ENCODE data around the gene SGMS1. TPM values are rescaled to one million over a fixed set of nuclear protein-coding genes. Genes with fewer than 3 reads are reported as not detected.

The SGMS1 gene
- total RNA-seq, 4 donors from 2014 or later = 107 to 234 (median 134) TPM

DNA sequence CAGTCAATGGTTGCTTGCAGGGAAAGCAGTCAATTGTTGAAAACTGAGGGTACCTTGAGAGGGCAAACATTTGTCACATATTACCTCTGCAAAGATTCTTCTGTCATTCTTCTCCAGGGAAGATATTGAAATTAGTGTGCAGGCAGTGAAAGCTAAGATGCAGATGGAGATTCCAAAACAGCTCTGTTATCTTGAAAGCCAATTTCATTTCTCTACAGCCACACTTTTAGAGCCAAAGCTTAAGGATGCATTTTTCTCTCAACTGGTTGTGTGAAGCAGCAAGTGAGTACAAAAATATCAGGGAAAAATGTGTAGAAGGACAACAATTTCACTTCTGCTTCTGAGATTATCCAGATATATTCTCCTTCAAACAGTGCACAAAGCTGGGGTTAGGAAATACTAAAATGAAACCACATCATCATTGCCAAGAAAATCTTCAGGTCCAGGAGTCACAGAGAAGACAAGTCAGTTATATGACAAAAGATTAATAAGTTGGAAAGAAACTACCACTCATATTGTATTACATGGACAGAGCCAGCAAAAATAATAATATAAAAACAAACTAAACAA, 16.3 kb downstream of the SGMS1 start:
- peak overlapping the region in 2 of 4 donors; percentile 38 to 44 for H3K27ac ChIP-seq
- H3K36me3 ChIP-seq = no peaks in the 10 kb centered on the region
- H3K4me3 ChIP-seq = no peak overlapping the region
- no peaks in the 10 kb centered on the region for H3K27me3 ChIP-seq
- no peak for DNase-seq (ENCODE audit: low spot score in 2 of 2)
- peaks cover 0 to 87% (median 41%) of the 10 kb centered on the region in 4 donors for H3K4me1 ChIP-seq
- no peaks in the 10 kb centered on the region for H3K9me3 ChIP-seq
- TF ChIP-seq, protein P1, sequence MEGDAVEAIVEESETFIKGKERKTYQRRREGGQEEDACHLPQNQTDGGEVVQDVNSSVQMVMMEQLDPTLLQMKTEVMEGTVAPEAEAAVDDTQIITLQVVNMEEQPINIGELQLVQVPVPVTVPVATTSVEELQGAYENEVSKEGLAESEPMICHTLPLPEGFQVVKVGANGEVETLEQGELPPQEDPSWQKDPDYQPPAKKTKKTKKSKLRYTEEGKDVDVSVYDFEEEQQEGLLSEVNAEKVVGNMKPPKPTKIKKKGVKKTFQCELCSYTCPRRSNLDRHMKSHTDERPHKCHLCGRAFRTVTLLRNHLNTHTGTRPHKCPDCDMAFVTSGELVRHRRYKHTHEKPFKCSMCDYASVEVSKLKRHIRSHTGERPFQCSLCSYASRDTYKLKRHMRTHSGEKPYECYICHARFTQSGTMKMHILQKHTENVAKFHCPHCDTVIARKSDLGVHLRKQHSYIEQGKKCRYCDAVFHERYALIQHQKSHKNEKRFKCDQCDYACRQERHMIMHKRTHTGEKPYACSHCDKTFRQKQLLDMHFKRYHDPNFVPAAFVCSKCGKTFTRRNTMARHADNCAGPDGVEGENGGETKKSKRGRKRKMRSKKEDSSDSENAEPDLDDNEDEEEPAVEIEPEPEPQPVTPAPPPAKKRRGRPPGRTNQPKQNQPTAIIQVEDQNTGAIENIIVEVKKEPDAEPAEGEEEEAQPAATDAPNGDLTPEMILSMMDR (IDR thresholded peaks at IDR 0.05) = no peak

DNA sequence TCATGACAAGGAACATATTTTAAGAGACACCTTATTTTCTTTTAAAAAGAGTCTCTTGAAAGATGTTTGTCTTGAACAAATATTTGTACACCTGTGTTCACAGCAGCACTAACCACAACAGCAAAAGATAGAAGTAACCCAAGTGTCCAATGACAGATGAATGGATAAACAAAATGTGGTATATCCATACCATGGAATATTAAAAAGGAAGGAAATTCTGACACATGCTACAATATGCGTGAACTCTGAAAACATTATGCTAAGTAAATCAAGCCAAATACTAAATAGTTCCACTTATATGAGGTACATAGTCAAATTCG, 17.8 kb downstream of the SGMS1 start:
- H3K4me1 ChIP-seq = peaks cover 0 to 83% (median 44%) of the 10 kb centered on the region in 4 donors
- H3K27ac ChIP-seq = no peak overlapping the region
- H3K27me3 ChIP-seq = no peaks in the 10 kb centered on the region
- DNase-seq (ENCODE audit: low spot score in 2 of 2) = no peak
- H3K4me3 ChIP-seq = no peak overlapping the region
- 60 to 70% methylated on average over 2 of the region's 2 CpGs for WGBS, 2 donors
- H3K36me3 ChIP-seq = no peaks in the 10 kb centered on the region
- TF ChIP-seq, protein P1 (IDR thresholded peaks at IDR 0.05) = no peak
- TF ChIP-seq EP300 (IDR thresholded peaks at IDR 0.05) = no peak
- TF ChIP-seq POLR2A (IDR thresholded peaks at IDR 0.05) = no peak
- H3K9me3 ChIP-seq = no peaks in the 10 kb centered on the region

DNA sequence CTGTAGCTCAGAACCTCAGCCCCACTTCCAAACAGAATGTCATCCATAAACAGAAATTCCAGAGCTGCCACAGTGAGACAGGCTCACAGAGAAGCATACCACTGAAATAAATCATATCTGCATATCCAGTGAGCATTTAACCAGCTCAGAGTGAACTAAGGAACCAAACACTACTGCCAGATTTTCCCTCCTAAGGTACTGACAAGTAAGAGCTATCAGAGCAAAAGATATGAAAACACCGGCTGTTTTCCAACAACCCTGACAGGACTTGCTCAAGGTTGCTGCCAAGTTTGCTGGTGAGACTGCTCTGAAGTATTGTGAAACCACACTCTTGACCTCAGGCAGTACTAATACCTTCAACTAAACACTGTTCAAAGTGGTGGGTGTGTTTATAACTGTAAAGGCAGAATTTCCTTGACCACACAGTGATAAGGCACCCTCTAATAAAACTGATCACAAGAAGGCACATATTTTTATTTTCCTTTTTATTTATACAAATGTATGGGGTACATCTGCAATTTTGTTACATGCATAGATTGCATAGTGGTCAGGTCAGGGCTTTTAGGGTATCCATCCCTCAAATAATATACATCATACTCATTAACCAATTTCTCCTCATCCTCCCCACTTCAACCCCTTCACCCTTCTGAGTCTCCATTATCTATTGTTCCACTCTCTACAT, 18.3 kb downstream of the SGMS1 start:
- DNase-seq (ENCODE audit: low spot score in 2 of 2) = peak in 1 of 2 donors; percentile 56
- WGBS, 2 donors = 6 to 16% methylated on average over 1 of the region's 1 CpG
- TF ChIP-seq, protein P1 (IDR thresholded peaks at IDR 0.05) = no peak
- peak in 1 of 2 donors; percentile 63 for TF ChIP-seq EP300 (IDR thresholded peaks at IDR 0.05)
- H3K4me3 ChIP-seq = no peak overlapping the region
- H3K4me1 ChIP-seq = peaks cover 0 to 83% (median 44%) of the 10 kb centered on the region in 4 donors
- no peaks in the 10 kb centered on the region for H3K36me3 ChIP-seq
- H3K9me3 ChIP-seq = no peaks in the 10 kb centered on the region
- H3K27ac ChIP-seq = peak overlapping the region in 2 of 4 donors; percentile 58 to 71
- no peaks in the 10 kb centered on the region for H3K27me3 ChIP-seq

DNA sequence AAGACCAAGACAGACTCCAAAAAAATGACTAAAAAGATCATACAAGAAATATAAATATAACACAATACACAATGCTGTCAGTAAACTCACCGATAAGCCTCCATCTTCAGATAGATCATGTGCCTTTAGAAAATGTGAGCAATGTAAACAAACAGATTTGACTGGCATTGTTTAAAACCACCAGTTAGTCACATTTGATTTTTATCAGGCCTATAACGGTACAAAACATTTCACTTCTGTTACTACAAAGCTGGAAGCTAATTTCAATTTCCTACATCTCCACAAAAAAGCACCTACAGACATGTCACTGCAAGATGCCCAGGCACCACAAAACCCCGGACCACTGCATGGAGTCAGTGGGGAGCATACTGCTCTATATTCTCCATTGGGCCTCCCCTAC, 18.9 kb downstream of the SGMS1 start:
- Histone ChIP-seq H3K27me3 (no peaks in the 10 kb centered on the region), H3K36me3 (no peaks in the 10 kb centered on the region), H3K27ac (peak overlapping the region in 2 of 4 donors; percentile 58 to 71), H3K4me3 (no peak overlapping the region), H3K4me1 (peaks cover 0 to 83% (median 44%) of the 10 kb centered on the region in 4 donors), H3K9me3 (no peaks in the 10 kb centered on the region)
- TF ChIP-seq, protein P1 (IDR thresholded peaks at IDR 0.05) = no peak
- TF ChIP-seq POLR2A (IDR thresholded peaks at IDR 0.05) (no peak), EP300 (IDR thresholded peaks at IDR 0.05) (no peak)
- WGBS, 2 donors = 29 to 31% methylated on average over 3 of the region's 3 CpGs
- DNase-seq (ENCODE audit: low spot score in 2 of 2) = no peak

DNA sequence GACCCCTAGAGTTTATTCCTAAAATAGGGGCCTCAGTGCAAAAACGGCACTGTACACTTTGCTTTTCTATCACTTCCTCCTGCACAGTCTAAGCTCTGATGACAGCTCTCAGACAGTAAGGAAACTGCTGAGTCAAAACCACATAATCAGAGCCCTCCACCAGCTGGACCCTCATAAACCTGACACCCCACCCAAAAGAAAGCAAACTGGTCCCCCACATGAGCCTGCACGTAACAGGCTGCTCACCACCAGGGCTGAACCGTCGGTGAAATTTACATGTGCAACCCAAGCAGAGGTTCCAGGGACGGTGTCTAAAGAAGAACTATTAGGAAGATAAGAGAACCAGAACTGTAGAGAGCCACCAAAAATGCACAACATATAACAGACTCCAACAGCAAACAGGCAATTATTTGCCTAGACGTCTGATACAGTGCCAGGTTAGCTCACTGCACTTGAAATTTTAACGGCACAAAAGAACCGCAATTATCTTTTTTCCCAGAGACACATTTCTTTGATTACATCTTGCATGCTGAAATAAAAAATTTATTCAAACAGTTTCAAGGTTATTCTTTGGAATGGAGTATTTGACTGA, 19.6 kb downstream of the SGMS1 start:
- WGBS, 2 donors = 28 to 43% methylated on average over 8 of the region's 8 CpGs
- DNase-seq (ENCODE audit: low spot score in 2 of 2) = no peak
- Histone ChIP-seq H3K27ac (peak overlapping the region in 2 of 4 donors; percentile 58 to 62), H3K4me1 (peaks cover 0 to 86% (median 44%) of the 10 kb centered on the region in 4 donors), H3K36me3 (no peaks in the 10 kb centered on the region), H3K27me3 (no peaks in the 10 kb centered on the region), H3K9me3 (no peaks in the 10 kb centered on the region), H3K4me3 (no peak overlapping the region)
- TF ChIP-seq POLR2A (IDR thresholded peaks at IDR 0.05) (no peak), EP300 (IDR thresholded peaks at IDR 0.05) (no peak)
- TF ChIP-seq, protein P1 (IDR thresholded peaks at IDR 0.05) = no peak
